DMS153 treated with DMSO at 0.1 percent for 48 hours (cell line): ENCODE measurements around the gene ITPRIP.

Source experiments
- DNase-seq: peaks from one replicate; lab custom pipeline; 2025; ENCODE audit not compliant: unreplicated experiment; lab: John Stamatoyannopoulos, UW

Gene ITPRIP

DNA sequence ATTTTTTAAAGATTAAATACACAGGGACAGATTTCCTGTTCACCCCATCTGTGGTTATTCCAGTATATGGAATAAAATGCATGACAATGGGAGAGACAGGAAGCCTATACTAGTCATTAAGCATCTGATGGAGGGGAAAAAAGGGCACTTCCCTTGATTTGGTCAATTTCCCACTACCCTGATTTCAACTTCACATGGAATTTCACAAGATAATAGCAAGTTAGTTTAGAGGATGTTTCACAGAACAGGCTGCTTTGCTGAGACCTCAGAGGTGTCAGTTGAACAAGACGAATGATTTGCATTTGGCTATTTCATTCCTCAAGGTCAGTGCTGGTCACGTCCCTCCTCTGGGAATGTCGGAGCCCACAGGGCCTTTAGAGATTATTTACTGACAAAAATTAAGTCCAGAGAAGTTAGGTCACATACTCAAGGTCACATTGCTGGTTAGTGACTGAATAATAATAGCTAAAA is 4.7 kb upstream of the ITPRIP start:
- no peak for DNase-seq

DNA sequence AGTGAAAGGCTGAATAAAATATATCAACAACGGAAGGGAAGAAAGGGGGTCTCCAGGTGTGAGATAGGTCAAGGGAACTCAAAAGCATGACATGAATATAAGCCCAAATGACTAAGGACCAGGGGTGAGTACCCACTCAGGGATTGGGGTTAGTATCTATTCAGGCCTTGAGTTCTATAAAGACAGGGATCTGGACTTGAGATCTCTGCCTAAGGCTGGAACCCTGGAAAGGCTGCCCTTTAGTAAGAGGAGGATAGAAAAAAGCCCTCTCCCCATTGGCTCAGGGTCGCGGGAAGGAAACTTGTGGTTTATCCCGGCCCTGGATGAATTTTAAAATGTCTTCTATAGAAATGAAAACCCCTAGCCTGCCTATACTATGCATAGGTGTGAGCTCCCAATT is 2.4 kb upstream of the ITPRIP start:
- no peak for DNase-seq

DNA sequence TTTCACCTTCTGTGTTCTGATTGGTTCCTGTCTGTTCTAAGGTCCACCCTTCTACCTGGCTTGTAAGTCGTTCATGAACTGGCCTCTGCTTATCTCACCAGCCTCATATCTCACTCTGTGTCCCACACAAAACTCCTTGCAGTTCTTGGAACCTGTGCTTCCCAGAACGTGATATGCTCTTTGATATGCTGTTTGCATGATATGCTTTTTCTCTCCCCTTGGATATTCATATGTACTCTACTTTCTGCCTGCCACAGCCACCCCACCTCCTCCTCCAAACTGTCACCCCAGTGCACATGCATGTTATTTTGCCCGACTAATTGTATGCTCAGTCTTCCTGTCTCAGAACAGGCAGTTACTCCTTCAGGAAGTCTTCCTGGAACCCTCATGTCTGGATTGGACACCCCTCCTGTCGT is 1.9 kb upstream of the ITPRIP start:
- no peak for DNase-seq

DNA sequence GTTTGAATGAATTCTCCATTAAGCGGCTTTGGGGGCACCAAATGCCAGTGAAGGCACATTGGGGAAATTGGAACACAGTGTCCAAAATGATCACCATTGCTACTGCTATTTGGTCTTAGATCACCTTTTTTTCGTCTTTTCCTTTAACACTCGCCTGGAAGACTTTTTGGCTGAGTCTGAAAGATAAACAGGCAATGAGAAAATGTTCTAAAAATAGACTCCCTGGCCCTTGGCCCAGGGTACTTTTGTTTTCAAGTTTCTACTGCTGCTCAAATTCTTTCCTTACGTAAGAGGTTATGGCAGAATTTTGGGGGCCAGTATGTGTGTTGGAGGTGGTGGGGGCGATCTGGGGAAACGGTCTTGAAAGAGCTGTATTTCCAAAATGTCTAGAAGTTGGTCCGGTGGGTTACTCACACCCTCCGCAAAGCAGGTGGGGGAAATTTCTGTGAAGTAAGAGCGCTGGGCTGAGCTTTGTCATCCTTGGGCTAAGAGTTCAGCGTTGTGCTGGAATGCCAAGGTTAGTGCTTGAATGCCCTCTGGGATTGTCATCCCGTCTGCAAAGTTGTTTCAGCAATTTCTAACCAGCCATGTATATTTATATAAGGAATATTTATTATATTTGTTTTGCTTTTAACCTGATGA is 1.3 kb upstream of the ITPRIP start:
- DNase-seq, result no peak

DNA sequence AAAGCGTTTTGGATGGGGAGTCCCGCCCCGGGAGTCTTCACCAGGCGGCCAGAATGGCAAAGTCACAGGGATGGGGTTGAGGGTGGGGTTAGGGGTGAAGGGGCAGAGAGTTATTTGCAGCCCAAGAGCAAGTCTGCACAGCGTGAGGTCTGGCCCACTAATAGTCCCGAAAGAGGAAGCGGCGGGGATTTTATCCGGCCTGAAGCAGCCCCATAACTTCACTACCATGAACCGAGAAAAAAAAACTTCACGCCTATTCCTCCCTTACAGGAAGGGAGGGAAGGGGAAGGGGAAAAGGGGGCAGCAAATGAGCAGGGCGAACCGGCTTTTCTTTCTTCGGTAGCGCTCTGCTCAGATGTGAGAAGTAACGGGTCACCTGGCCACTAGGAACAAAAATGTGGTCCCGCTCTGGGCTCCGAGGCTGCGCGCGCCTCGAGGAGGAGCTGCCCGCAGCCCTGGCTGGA is 712 bp downstream of the ITPRIP start:
- DNase-seq, result no peak

DNA sequence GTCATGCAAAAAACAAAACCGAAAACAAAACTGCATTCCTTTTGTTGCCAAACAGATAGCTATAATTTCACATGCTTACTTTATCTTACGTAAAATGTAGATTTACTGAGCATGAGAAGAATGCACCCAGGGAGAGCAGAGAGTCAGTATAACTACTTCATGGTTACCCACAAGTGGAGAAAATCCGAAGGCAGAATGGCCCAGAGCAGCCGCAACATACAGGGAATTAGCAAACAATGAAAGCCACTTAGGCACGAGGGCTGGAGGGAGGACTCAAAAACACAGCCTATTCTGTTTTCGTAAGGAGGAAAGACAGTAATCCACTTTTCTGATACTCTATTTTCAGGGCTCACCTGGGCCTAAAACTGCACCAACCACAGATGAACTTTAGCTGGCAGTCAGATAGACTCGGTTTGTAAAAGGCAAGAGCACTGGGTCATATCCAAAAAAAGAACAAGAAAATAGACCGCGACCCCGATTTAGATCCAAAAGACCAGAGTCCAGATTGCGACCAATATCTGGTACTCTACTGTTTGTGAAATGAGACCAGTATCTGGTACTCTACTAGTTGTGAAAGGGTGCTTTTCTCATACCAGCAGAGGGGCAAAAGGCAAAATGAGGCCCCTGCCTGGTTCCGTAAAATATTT is 1.3 kb downstream of the ITPRIP start:
- DNase-seq, result no peak

DNA sequence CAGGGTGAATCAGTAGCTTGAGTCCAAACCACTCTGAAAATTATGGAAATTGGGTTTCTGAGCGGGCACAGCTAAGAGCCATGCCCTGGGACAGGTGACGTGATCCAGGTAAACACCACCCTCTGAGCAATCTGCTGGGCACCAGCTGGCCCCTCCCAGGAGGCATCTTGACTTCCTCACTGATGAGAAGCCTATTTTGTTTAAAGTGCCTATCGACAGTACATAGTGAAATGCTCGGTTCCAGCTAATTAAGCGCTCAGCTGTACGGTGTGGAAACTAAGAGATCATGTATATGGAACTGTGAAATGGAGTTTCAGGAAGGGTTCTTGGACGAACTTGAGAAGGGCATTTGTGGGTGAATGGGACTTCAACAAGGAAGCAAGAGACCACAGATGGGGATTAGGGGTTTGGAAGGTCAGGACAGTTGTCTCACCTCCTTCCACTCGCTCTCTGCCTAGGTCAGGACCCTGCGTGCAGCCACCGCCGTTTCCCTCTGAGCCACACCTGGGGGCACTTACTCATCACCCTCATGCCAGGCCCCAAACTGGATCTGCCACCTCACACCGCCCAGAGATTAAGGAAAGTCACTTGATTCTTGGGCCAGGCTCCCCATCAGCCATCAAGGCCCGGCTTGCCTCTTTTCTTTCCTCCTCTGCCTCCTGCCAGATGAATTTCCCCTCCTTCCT is 3.2 kb downstream of the ITPRIP start:
- DNase-seq, result peak; percentile 71

DNA sequence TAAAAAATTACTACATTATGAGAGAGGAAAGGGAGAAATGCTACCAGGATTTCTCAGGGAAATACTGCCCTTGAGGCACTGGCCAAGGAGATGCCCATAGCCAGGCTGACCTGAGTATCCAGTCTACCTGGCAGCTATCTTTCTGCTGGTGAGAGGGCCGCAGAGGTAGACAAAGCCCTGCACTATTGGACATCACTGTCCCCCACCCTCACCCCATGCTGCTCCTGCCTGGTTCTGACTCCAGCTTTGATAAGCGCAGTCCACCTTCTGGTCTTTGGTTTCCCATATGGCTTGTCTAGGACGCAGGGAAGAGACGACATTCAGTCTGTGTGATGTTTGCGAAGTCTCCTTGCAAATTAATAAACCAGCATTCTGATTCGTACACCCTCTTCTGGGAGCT is 3.7 kb downstream of the ITPRIP start:
- DNase-seq, result no peak

DNA sequence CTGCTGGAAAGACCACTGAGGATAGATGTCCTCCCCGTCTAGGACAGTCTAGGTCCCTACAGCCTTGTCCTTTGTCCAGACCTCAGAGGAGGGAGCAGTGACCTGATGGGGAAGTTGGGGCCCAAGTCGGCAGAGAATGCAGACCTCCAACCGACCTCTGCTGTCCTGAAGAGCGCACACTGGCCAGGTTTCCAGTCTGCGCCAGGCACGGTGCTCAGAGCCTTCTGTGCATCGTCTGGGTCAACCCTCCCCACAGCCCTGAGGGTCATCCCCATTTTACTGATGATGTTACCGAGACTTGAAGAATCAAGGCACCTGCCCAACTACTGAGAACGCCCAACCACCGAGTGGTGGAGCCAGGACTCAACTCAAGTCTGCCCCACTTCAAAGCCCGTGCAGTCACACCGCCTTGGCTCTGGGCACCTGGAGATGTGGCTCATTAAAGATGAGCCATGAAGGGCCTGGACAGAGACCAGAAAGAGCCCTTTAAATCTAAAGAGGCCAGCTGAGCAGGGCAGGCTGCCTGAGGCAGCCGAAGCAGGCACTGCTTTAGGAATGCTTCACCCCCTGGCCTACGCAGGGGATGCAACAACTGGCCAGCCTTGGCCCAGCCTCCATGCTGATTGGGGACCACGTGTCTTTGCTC is 4.4 kb downstream of the ITPRIP start:
- no peak for DNase-seq

DNA sequence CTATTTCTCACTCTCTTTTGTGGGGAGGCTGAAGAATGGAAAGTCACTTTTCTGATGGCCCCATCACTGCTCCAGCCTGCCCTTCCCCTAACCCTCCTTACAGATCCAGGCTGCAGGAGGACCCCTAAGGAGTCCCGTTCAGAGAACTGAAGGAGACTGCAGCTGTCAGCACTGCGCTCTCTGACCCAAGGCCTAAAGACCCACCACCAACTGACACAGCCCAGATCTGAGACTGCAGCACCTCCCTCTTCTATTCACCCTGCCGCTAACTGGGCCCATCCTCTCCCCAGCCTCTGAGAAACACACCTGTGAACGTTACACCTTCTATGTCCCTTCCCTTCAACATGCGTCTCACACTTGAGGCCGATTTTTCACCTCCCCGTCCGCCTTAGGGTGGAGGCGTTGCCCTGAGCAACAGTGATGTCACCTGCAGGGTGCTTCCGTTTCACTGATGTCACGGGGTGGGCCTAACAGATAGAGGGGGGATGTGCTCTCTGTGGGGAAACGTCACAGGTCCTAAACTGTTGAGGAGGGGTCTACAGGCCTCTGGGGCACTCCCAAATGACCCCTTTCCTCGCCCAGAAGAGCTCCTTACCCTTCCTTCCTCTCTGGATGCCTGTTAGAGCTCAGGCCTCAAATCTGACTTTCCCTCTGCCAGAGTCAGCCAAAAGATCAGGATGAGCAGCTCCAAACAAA is 5.1 kb downstream of the ITPRIP start:
- DNase-seq, result no peak

DNA sequence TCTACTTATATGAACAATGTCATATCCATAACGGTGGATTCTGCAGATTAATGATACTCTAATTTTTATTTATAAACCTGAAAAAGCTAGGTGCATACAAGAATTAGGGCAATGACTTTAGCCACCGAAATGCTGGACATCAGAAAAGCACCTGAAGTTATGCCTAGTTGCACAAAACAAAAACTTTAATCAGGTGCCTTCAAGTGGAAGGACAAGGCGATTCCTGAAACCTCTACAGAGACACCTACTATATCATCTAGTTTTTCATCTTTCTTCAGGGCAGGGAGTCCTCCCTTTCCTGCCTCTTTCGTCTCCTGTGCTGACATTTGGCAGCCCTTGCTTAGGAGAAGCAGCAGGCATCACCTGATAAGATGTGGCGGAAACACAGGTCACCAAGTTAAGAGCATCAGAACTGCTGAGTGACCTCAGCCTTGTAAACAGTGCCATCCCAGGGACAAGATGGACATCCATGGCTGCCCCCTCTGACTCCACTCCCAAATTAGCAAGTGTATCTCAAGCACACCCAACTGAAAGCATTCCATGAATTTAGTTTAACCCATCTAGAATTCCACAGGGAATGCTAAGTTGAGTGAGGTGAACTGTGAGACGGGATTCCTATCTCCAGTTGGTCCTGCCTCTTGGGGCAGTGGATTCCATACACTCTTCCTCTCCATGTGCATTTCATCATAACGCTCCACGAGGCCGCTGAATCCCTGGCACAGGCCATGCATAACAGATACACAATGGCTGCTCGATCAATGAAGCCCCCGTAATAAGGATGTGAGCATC is 5.8 kb downstream of the ITPRIP start:
- DNase-seq, result no peak

DNA sequence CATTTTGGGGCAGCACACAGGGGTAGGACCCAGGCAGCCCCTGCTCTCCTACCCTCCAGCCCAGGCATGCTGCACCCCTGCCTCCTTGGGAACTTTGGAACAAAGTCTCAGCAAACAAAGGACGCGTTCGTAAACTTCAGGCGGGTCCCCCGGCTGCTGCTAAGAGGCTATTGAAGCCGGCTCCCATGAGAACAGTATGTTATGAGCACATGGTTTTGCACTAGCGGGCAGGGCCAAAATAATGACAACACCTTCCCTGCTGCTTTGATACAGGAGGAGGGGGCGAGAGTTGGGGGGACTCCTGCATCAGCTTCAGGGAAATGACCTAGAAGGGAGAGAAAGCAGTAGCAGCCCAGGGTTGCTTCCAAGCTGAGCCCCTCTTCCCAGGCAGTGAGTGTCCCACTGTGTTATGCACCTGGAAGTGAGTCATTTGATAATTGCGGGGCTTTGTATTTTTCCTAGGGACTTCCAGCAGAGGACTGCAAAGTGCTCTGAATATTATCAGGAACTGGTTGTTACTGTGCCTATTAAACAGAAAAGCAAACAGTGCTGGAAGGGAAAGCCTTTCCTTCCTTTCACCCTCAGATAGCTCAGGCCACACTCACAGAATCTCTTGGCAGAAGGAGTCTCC is 6.9 kb downstream of the ITPRIP start:
- peak; percentile 83 for DNase-seq

DNA sequence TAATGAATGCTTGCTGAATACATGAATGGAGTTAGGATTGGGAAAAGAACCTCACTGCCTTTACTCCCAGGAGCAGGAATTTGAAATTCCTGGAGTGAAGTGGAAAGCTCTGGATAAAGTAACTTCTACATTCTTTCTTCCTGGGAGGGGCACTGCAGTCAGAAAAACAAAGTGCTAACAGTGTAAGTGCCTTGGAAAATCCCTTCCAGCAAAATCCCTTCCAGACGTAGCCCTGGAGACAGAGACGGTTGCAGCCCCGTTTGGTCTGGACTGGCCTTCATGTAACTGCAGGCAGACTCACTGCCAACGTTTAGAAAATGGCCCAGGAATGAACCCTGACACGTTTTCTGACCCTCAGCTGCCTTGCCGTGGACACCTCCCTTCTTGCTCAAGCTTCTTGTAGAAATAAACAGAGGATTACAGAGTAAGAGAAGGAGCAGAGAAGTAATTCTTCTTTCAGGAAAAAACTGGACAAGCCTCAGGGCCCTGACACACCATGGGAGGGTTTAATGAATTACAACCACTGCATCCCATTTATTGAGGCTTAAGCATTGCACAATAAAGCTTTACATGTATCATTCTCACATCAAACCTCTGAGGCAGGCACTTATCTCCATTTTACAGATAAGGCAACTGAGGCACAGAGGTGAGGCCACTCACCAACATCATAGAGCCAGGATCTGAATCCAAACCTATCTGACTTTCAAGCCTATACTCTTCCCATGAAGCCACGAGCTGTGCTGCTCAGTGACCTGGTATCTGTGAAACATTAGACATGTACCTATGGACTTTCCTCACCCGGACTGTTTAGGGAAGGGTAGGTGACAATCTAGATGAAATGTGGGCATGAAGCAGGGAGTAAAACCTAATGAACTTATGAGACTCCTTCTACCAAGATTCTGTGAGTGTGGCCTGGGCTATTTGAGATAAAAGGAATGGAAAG is 7.8 kb downstream of the ITPRIP start:
- DNase-seq, result no peak

DNA sequence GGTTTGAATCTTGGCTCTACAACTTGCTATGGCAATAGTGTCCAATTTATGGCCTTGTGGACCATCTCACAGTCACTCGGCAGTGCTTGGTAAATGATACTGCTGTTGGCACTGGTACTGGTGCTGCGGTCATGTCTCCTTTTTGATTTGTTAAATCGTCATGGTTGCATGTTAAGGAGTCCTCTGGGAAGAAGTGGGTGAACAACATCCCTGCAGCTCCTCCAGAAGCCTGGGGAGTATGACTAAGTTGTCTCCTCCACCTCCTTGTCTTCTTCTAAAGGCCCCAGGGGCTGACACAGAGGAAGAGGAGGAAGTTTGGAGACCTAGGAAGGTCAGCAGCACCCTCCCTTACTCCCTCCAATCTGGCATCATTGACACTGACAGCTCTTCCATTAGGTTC is 8.5 kb downstream of the ITPRIP start:
- no peak for DNase-seq

DNA sequence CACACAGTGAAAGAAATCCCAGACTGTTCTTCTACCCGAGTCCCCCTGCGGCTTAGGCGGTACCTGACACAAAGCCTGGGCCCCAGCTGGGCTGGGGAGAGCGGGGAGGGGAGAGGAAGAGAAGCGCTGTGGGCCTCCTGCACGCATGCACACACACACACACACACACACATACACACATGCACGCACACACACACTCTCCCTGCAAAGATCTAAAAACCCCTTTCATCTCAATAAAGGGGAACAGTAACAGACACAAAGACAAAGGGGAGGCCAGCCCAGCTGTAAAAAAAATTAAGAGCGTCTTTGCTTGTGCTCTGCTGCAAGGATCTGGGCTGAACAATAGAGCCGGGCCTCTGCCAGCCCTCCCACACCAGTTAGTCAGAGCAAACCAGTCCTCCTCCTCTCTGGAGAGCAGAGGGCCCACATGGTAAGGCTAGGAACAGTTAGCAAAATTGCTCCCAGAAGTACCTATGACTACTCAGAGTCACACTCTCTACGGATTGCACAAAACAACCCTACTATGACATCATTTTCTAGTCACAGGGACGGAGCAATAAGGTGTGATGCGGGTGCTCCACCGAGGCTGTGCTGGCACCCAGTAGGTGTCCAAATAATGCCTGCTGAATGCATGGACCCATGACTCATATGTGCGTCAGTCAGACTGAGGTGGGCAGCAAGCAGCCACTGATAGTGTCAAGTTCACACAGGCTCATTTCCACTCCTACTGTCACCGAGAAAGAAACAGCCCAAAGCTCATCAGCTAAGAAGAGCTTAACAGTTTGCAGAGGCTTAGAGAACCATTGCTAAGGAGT is 9.2 kb downstream of the ITPRIP start:
- DNase-seq, result no peak

DNA sequence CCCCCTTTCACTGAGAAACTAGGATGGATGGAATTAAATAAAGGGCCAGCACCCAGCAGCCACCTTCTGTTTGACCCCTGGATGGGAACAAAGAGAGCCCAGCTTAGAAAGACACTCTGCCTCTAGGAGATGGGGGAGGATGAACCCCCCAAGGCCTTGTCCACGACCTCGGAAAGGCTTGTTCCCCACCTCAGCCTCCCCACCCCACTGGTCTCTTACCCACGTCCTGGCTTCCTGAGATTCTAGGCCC is 9.7 kb downstream of the ITPRIP start:
- no peak for DNase-seq

DNA sequence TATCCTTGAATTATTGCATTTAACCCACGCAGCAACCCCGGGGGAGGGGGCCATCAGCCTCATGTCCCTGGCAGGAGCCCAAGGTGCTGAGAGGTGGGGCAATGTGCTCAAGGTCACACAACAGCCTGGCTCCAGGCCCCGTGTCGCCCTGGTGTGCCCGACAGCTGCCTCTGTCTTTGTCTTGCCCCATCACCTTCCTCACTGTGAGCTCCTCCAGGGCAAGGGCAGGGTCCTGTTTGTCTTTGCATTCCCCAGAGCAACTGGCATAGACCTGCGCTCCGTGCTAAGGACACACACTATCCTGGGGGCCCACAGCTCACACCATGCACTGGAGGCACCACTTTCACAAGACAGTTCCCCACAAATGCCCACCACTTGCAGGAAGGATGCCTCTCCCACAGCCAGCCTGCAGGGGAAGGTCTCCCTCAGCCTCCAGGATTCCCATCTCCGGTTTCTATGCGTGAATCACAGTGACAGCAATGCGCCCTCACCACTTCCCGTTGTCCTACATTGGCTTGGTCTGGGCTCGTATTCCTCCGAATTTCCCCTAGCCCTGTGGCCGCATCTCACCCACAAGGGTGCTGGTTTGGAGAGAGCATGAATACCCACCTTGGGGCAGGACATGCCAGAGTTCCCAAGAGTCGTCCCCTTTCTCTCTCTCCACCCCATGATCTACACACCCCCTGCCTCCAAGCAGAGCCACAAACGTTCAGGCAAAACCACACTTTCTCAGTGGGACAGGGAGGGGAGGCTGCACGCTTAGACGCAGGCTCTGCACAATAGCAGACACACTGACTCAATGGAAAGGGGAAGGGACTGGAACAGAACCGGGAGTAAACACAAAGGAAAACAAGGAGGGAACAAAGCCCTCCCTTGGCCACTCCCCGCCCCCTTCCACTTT is 10.3 kb downstream of the ITPRIP start:
- DNase-seq, result no peak
